Fibroblast of lung (primary cell): Measurements from ENCODE around the gene CTNNAL1.

Experiments used
- EZH2 ChIP-seq: IDR thresholded peaks from 2 replicates; pipeline ENCODE4 v1.5.1; 2012; ENCODE audit warnings: low read length, control low read depth, mild to moderate bottlenecking; ENCODE audit errors: missing control alignments
- TF ChIP-seq, protein P1 (sequence below), 2 donors: IDR thresholded peaks in 1 of 2; conservative IDR thresholded peaks in 1 of 2; 1 replicate in 1 of 2; 2 replicates in 1 of 2; pipeline ENCODE4 v1.5.1; 2011 to 2012; ENCODE audit warnings: low read length in 2 of 2, control low read depth in 1 of 2, inconsistent platforms in 1 of 2, low read depth in 1 of 2, mild to moderate bottlenecking in 1 of 2

DNA sequence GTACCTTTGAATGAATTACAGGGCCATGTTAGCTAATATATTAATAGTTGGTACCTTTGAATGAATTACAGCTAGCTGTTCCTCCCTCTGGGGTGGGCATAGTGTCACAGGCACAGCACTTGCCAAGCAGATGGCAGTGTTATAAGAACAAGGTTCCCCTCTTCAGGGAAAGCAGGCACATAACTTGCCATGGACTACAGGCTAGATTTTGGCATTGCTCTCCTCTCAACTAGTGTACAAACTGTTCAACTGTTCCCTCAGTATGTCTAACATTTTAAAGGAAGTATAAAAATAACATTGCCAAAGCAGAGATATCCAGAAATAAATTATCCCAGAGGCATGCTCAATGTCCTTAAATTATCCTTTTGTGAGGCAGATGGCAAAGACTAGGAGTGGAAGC, 45.4 kb downstream of the CTNNAL1 start:
- TF ChIP-seq, protein P1, sequence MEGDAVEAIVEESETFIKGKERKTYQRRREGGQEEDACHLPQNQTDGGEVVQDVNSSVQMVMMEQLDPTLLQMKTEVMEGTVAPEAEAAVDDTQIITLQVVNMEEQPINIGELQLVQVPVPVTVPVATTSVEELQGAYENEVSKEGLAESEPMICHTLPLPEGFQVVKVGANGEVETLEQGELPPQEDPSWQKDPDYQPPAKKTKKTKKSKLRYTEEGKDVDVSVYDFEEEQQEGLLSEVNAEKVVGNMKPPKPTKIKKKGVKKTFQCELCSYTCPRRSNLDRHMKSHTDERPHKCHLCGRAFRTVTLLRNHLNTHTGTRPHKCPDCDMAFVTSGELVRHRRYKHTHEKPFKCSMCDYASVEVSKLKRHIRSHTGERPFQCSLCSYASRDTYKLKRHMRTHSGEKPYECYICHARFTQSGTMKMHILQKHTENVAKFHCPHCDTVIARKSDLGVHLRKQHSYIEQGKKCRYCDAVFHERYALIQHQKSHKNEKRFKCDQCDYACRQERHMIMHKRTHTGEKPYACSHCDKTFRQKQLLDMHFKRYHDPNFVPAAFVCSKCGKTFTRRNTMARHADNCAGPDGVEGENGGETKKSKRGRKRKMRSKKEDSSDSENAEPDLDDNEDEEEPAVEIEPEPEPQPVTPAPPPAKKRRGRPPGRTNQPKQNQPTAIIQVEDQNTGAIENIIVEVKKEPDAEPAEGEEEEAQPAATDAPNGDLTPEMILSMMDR (conservative IDR thresholded peaks at IDR 0.05 in 1 of 2, IDR thresholded peaks at IDR 0.05 in 1 of 2; ENCODE audit: low read depth in 1 of 2, low read length in 2 of 2) = no peak
- TF ChIP-seq EZH2 = no peak
